ENCODE results near the gene CAPZA1. TPM values are rescaled to one million over a fixed set of nuclear protein-coding genes. Genes with fewer than 3 reads are reported as not detected.
A peak's percentile ranks its signal among the peaks of the same experiment; 100 is the strongest.

The CAPZA1 gene
- total RNA-seq, 1 donor: 159 TPM

DNA sequence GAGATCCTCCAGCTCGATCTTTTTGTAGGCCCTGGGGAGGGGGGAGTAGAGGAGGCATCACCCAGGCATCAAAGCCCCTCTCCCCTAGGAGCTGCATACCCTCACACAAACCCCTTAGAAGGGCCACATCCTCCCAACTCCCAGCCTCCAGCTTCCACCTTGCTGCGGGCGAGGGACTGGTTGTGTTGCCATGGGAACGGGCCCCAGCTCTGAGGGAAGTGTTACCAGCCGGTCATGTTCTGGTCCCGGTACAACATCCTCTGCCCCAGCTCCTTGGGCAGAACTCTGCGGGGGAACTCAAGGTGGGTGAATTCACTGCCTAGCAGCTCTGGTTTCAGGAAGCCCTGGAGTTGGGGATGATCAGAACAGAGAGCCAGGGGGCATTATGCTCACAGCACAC is 91.4 kb downstream of the CAPZA1 start:
- H3K79me2 ChIP-seq (ENCODE audit: insufficient read depth, low read length): peaks cover 14% of the 10 kb centered on the region
- peak; percentile 66 for DNase-seq (ENCODE audit: insufficient read length, low spot score, missing footprints)
- peaks cover 6% of the 10 kb centered on the region for H4K20me1 ChIP-seq (ENCODE audit: insufficient read depth, low read length)
- no peak overlapping the region for H3K27ac ChIP-seq (ENCODE audit: low read depth, low read length)
- H3K4me2 ChIP-seq (ENCODE audit: insufficient read depth, low read length): no peak overlapping the region
- H3K27me3 ChIP-seq (ENCODE audit: insufficient read depth, low read length): no peaks in the 10 kb centered on the region
- no peaks in the 10 kb centered on the region for H3K9me3 ChIP-seq (ENCODE audit: low read depth, low read length)
- no peak overlapping the region for H3K4me3 ChIP-seq (ENCODE audit: insufficient read depth, low read length)
- TF ChIP-seq, protein P1, sequence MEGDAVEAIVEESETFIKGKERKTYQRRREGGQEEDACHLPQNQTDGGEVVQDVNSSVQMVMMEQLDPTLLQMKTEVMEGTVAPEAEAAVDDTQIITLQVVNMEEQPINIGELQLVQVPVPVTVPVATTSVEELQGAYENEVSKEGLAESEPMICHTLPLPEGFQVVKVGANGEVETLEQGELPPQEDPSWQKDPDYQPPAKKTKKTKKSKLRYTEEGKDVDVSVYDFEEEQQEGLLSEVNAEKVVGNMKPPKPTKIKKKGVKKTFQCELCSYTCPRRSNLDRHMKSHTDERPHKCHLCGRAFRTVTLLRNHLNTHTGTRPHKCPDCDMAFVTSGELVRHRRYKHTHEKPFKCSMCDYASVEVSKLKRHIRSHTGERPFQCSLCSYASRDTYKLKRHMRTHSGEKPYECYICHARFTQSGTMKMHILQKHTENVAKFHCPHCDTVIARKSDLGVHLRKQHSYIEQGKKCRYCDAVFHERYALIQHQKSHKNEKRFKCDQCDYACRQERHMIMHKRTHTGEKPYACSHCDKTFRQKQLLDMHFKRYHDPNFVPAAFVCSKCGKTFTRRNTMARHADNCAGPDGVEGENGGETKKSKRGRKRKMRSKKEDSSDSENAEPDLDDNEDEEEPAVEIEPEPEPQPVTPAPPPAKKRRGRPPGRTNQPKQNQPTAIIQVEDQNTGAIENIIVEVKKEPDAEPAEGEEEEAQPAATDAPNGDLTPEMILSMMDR (IDR thresholded peaks at IDR 0.05; ENCODE audit: extremely low read depth, low read depth, low read length): no peak
- H3K36me3 ChIP-seq (ENCODE audit: insufficient read depth, low read length): no peaks in the 10 kb centered on the region
- H3K4me1 ChIP-seq (ENCODE audit: insufficient read depth, low read length): peaks cover 12% of the 10 kb centered on the region
- no peak overlapping the region for H2AFZ ChIP-seq (ENCODE audit: low read length)

DNA sequence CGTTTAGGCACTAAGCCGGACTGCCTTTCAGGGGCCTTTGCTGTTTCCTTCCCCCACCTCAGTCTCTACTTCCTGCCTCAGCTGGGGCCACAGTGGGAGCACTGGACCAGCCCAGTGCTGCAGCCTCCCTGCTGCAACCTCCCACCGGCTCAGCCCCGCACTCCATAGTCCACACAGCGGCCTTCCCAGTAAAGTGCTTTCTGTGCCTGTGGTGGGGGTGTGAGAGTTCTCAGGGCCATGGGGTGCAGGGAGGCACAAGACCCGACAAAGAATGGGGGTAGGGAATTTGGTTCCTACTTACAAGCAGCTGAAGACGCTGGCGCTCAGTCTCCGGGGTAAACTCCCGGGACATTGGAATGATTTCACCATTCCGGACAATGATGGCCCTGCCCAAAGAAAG is 92.0 kb downstream of the CAPZA1 start:
- peaks cover 14% of the 10 kb centered on the region for H3K4me1 ChIP-seq (ENCODE audit: insufficient read depth, low read length)
- no peak overlapping the region for H2AFZ ChIP-seq (ENCODE audit: low read length)
- no peak overlapping the region for H3K4me2 ChIP-seq (ENCODE audit: insufficient read depth, low read length)
- no peak overlapping the region for H3K4me3 ChIP-seq (ENCODE audit: insufficient read depth, low read length)
- H3K9me3 ChIP-seq (ENCODE audit: low read depth, low read length): no peaks in the 10 kb centered on the region
- H3K27me3 ChIP-seq (ENCODE audit: insufficient read depth, low read length): no peaks in the 10 kb centered on the region
- peaks cover under 1% of the 10 kb centered on the region for H4K20me1 ChIP-seq (ENCODE audit: insufficient read depth, low read length)
- peak; percentile 26 for DNase-seq (ENCODE audit: insufficient read length, low spot score, missing footprints)
- no peaks in the 10 kb centered on the region for H3K36me3 ChIP-seq (ENCODE audit: insufficient read depth, low read length)
- H3K79me2 ChIP-seq (ENCODE audit: insufficient read depth, low read length): peaks cover 8% of the 10 kb centered on the region
- TF ChIP-seq, protein P1 (IDR thresholded peaks at IDR 0.05; ENCODE audit: extremely low read depth, low read depth, low read length): no peak
- no peak overlapping the region for H3K27ac ChIP-seq (ENCODE audit: low read depth, low read length)

DNA sequence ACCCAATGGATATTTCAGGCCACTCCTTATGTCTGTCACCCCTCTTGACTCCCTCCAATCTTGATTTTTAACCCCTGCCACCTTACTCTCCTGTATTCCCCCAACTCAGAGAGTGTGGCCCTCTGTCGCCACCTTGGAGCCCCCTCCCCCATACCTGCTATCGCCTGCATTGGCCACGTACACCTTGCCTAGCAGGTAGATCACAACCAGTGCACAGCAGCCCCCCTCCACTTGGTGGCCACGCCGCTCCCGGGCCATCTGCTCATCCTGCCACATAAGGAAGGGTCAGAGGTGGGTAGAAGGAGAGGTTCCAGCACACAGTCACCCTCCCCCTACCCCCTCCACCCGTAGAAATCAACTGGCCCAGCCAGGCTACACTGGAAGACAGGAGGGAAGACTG is 92.6 kb downstream of the CAPZA1 start:
- TF ChIP-seq, protein P1 (IDR thresholded peaks at IDR 0.05; ENCODE audit: extremely low read depth, low read depth, low read length): no peak
- Histone ChIP-seq H3K4me2 (ENCODE audit: insufficient read depth, low read length) (no peak overlapping the region), H3K36me3 (ENCODE audit: insufficient read depth, low read length) (no peaks in the 10 kb centered on the region), H3K4me1 (ENCODE audit: insufficient read depth, low read length) (peaks cover 14% of the 10 kb centered on the region), H3K27ac (ENCODE audit: low read depth, low read length) (no peak overlapping the region), H3K79me2 (ENCODE audit: insufficient read depth, low read length) (peaks cover 4% of the 10 kb centered on the region), H3K27me3 (ENCODE audit: insufficient read depth, low read length) (no peaks in the 10 kb centered on the region), H3K9me3 (ENCODE audit: low read depth, low read length) (no peaks in the 10 kb centered on the region), H4K20me1 (ENCODE audit: insufficient read depth, low read length) (no peaks in the 10 kb centered on the region), H3K4me3 (ENCODE audit: insufficient read depth, low read length) (no peak overlapping the region), H2AFZ (ENCODE audit: low read length) (no peak overlapping the region)
- peak; percentile 68 for DNase-seq (ENCODE audit: insufficient read length, low spot score, missing footprints)

DNA sequence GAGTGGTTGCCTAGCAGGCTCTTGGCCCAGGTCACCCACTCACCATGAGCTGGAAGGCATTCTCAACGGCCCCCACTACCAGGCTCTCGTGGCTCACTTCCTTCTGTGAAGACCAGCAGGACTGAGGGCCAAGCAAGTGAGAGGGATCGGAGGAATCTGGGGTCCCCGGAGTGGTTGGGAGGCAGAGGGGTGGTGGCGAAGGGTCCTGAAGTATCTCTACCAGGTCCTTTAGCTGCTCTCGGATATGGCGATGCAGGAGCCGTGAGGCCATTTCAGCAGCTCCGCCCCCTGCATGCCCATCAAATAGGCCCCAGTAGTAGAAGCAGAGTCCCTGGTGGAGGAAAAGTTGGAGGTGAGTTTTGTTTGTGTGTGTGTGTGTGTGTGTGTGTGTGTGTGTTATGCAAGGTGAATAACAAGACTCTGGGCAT is 93.1 kb downstream of the CAPZA1 start:
- DNase-seq (ENCODE audit: insufficient read length, low spot score, missing footprints): no peak
- Histone ChIP-seq H3K36me3 (ENCODE audit: insufficient read depth, low read length) (no peaks in the 10 kb centered on the region), H3K79me2 (ENCODE audit: insufficient read depth, low read length) (no peaks in the 10 kb centered on the region), H3K4me3 (ENCODE audit: insufficient read depth, low read length) (no peak overlapping the region), H3K9me3 (ENCODE audit: low read depth, low read length) (no peaks in the 10 kb centered on the region), H3K27ac (ENCODE audit: low read depth, low read length) (no peak overlapping the region), H3K4me1 (ENCODE audit: insufficient read depth, low read length) (peaks cover 9% of the 10 kb centered on the region), H3K4me2 (ENCODE audit: insufficient read depth, low read length) (no peak overlapping the region), H2AFZ (ENCODE audit: low read length) (no peak overlapping the region), H3K27me3 (ENCODE audit: insufficient read depth, low read length) (no peaks in the 10 kb centered on the region), H4K20me1 (ENCODE audit: insufficient read depth, low read length) (no peaks in the 10 kb centered on the region)
- TF ChIP-seq, protein P1 (IDR thresholded peaks at IDR 0.05; ENCODE audit: extremely low read depth, low read depth, low read length): no peak

Data from osteoblast (primary cell).